Activated B cell treated with CpG ODN at 0.5 μM for 24 hours (primary cell): ENCODE data around the gene KRTAP4-2. TPM values are rescaled to one million over a fixed set of nuclear protein-coding genes. Genes with fewer than 3 reads are reported as not detected.
"Not testable (repeated sequence)": the region's sequence is repeated elsewhere in the genome, so short reads cannot be mapped to it uniquely, and the experiment has no call there.

Experiments
- ATAC-seq: fragments of 200-7000 bp; cut with Tn5 transposase; one replicate; pipeline ENCODE4 v1.10.0; 2021; ENCODE audit warnings: low read depth, mild to moderate bottlenecking, moderate library complexity
- CTCF ChIA-PET: fragments of 350-600 bp; sonication (Branson Sonifier 250); formaldehyde crosslinking; loops from one replicate; lab custom pipeline; 2021; ENCODE audit warnings: antibody characterized with exemption; lab: Charles Lee
- POLR2A ChIA-PET: fragments of 350-600 bp; sonication (Branson Sonifier 250); formaldehyde crosslinking; loops from one replicate; lab custom pipeline; 2021; ENCODE audit warnings: antibody characterized with exemption; lab: Charles Lee
- DNase-seq: peaks from one replicate; pipeline ENCODE4 v3.0.0; 2022
- H3K27ac Mint-ChIP-seq: one replicate; pipeline ENCODE4 v1.8.0; 2020; ENCODE audit warnings: mixed read lengths
- H3K27me3 Mint-ChIP-seq: one replicate; pipeline ENCODE4 v1.8.0; 2021; ENCODE audit warnings: mixed read lengths
- H3K36me3 Mint-ChIP-seq: one replicate; pipeline ENCODE4 v1.8.0; 2021; ENCODE audit warnings: low read depth, mixed read lengths
- H3K4me1 Mint-ChIP-seq: one replicate; pipeline ENCODE4 v1.8.0; 2021; ENCODE audit warnings: mixed read lengths
- H3K4me3 Mint-ChIP-seq: one replicate; pipeline ENCODE4 v1.8.0; 2020; ENCODE audit warnings: mild to moderate bottlenecking, mixed read lengths
- H3K9me3 Mint-ChIP-seq: one replicate; pipeline ENCODE4 v1.8.0; 2020; ENCODE audit warnings: mixed read lengths
- CTCF ChIP-seq: fragments of 200-600 bp; IDR thresholded peaks from one replicate; pipeline ENCODE4 v1.8.0; 2022; ENCODE audit warnings: antibody characterized with exemption, mild to moderate bottlenecking
- intact Hi-C: fragments of 100-400 bp; cut with micrococcal nuclease; formaldehyde crosslinking; loops from one replicate; pipeline ENCODE4 v1.15.1; 2024
- total RNA-seq: library from RNA; stranded (reverse); gene quantifications from 2 replicates; pipeline ENCODE4 v1.2.3, GENCODE V29; 2022

The KRTAP4-2 gene
- total RNA-seq, 1 donor from 2014 or later: not detected

DNA sequence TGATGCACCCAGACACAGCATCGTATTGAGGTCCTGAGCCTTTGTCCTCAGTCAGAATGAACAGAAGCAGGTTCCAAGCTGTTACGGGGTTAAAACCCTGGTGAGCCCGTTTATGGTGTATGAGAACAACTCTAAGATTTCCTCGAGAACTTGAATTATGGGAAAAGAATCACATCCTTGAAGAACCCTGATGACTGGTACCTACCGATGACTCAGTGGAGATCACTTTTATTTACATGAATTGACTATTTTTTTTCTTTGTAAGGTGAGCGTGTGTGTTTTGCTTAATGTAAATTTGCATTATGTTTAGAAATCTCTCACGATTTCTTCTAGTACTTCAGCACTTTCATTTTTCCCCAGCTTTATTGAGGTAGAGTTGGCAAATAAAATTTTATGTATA lies 14.2 kb downstream of the KRTAP4-2 start:
- Mint-ChIP-seq H3K9me3 (no peaks in the 10 kb centered on the region), H3K36me3 (no peaks in the 10 kb centered on the region), H3K27ac (no peak overlapping the region), H3K4me3 (no peak overlapping the region), H3K27me3 (peaks cover 11% of the 10 kb centered on the region), H3K4me1 (no peaks in the 10 kb centered on the region)
- no peak for TF ChIP-seq CTCF
- no peak for ATAC-seq
- ChIA-PET CTCF (no interaction called here), POLR2A (no interaction called here)
- no peak for DNase-seq
- intact Hi-C loops: no loop called here

GRCh38 chr17:41160648-41161047 lies 17.4 kb downstream of the KRTAP4-2 start, which contains the start of gene KRTAP4-4:
TSS of gene KRTAP4-4 (minus strand) at chr17:41160748. CDS start at chr17:41160691, 57 bp downstream.
- Mint-ChIP-seq H3K9me3 (no peaks in the 10 kb centered on the region), H3K4me1 (no peaks in the 10 kb centered on the region), H3K27ac (no peak within 1 kb of the TSS), H3K27me3 (peaks cover 26% of the 10 kb centered on the region), H3K36me3 (no peaks in the 10 kb centered on the region), H3K4me3 (no peak within 1 kb of the TSS)
- POLR2A ChIA-PET: no interaction called here
- no peak for TF ChIP-seq CTCF
- no peak for DNase-seq
- CTCF ChIA-PET: no interaction called here
- ATAC-seq: no peak
- intact Hi-C loops: no loop called here

- intact Hi-C loops, H3K9me3 Mint-ChIP-seq, CTCF ChIA-PET, DNase-seq, H3K27ac Mint-ChIP-seq, ATAC-seq, POLR2A ChIA-PET, H3K4me1 Mint-ChIP-seq, H3K36me3 Mint-ChIP-seq, H3K4me3 Mint-ChIP-seq: not testable (repeated sequence)
- peaks cover 28% of the 10 kb centered on the region for H3K27me3 Mint-ChIP-seq
These were observed 17.8 kb downstream of the KRTAP4-2 start for GRCh38 chr17:41160190-41160589.

DNA sequence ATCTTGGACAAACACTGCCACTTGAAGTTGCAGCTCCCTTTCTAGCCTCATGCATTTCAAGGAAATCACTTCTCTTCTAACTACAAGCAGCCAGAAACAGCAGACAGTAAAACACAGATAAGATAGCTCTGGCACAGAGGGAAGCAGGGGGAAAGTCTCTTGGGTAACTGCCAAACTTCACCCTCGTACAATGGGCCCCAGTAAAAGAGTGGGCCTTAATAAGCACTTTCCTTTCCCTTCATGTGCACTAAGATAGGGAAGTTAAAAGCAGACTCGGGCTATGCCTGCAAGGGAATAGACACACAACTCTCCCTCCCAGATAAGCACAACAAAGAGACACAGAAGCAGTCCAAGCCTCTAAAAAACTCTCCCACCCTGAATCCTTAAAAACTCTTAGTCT lies 24.2 kb downstream of the KRTAP4-2 start:
- peaks cover 33% of the 10 kb centered on the region for H3K27me3 Mint-ChIP-seq
- no peak for DNase-seq

GRCh38 chr17:41151525-41151924 lies 26.5 kb downstream of the KRTAP4-2 start:
- no peaks in the 10 kb centered on the region for H3K4me1 Mint-ChIP-seq
- ATAC-seq: no peak
- H3K4me3 Mint-ChIP-seq: no peak overlapping the region
- ChIA-PET POLR2A (no interaction called here), CTCF (no interaction called here)
- DNase-seq: no peak
- H3K27ac Mint-ChIP-seq: no peak overlapping the region
- H3K36me3 Mint-ChIP-seq: no peaks in the 10 kb centered on the region
- H3K9me3 Mint-ChIP-seq: no peaks in the 10 kb centered on the region
- intact Hi-C loops: no loop called here
- H3K27me3 Mint-ChIP-seq: peaks cover 25% of the 10 kb centered on the region
- no peak for TF ChIP-seq CTCF

More for the DNA sequence above, 24.2 kb downstream of the KRTAP4-2 start:
- no peak for ATAC-seq
- Mint-ChIP-seq H3K27ac (no peak overlapping the region), H3K36me3 (no peaks in the 10 kb centered on the region), H3K4me1 (no peaks in the 10 kb centered on the region), H3K9me3 (no peaks in the 10 kb centered on the region), H3K4me3 (no peak overlapping the region)
- no peak for TF ChIP-seq CTCF
- ChIA-PET POLR2A (no interaction called here), CTCF (no interaction called here)
- intact Hi-C loops: no loop called here

- TF ChIP-seq CTCF: no peak
- no peaks in the 10 kb centered on the region for H3K9me3 Mint-ChIP-seq
- DNase-seq: no peak
- ATAC-seq: no peak
- intact Hi-C loops: no loop called here
- no peaks in the 10 kb centered on the region for H3K36me3 Mint-ChIP-seq
- H3K27ac Mint-ChIP-seq: no peak overlapping the region
- H3K4me1 Mint-ChIP-seq: no peaks in the 10 kb centered on the region
- ChIA-PET CTCF (no interaction called here), POLR2A (no interaction called here)
- no peak overlapping the region for H3K4me3 Mint-ChIP-seq
- peaks cover 13% of the 10 kb centered on the region for H3K27me3 Mint-ChIP-seq
These were observed 28.0 kb downstream of the KRTAP4-2 start for GRCh38 chr17:41150026-41150425.
